A673 (cell line): Measurements from ENCODE around the gene RIF1. TPM values are rescaled to one million over a fixed set of nuclear protein-coding genes. Genes with fewer than 3 reads are reported as not detected.
A peak's percentile ranks its signal among the peaks of the same experiment; 100 is the strongest.

Experiments used
- Bru-seq: library from RNA; stranded (reverse); fragments of 400-500 nt; gene quantifications from one replicate; lab custom pipeline; 2021; lab: Mats Ljungman, UMichigan
- BruChase-seq, 2 experiments: library from RNA; stranded (reverse); fragments of 400-500 nt; gene quantifications; one replicate each; lab custom pipeline; 2021; lab: Mats Ljungman, UMichigan
- BruUV-seq: library from RNA; stranded (reverse); fragments of 400-500 nt; replicated peaks from 2 replicates; lab custom pipeline; 2021; lab: Mats Ljungman, UMichigan
- CTCF ChIA-PET: fragments of 300-600 bp; sonication (Branson Sonifier 250); formaldehyde crosslinking; loops from one replicate; lab custom pipeline; 2022; ENCODE audit warnings: antibody characterized with exemption; lab: Charles Lee
- POLR2A ChIA-PET: fragments of 300-600 bp; sonication (Branson Sonifier 250); formaldehyde crosslinking; loops from one replicate; lab custom pipeline; 2022; ENCODE audit warnings: antibody characterized with exemption; ENCODE audit not compliant: low non-redundant PET; lab: Charles Lee
- DNase-seq: peaks from one replicate; pipeline ENCODE4 v3.0.0-alpha.2; 2015; ENCODE audit warnings: low spot score
- H3K27ac ChIP-seq: fragments of 200-600 bp; sonication (generic); 2 replicates; pipeline ENCODE4 v1.5.1; 2016; ENCODE audit warnings: mixed run types, low read depth, mild to moderate bottlenecking, mixed read lengths, antibody characterized with exemption, low read length; ENCODE audit not compliant: poor library complexity, severe bottlenecking
- H3K27me3 ChIP-seq: fragments of 200-600 bp; sonication (generic); replicated peaks from 2 replicates; pipeline ENCODE4 v1.6.1; 2017; ENCODE audit warnings: mixed run types, low read depth, mild to moderate bottlenecking, mixed read lengths, antibody characterized with exemption, low read length; ENCODE audit not compliant: insufficient read depth, poor library complexity
- H3K36me3 ChIP-seq: fragments of 200-600 bp; sonication (generic); 2 replicates; pipeline ENCODE4 v1.6.1; 2016; ENCODE audit warnings: mixed run types, mild to moderate bottlenecking, mixed read lengths, antibody characterized with exemption, low read length; ENCODE audit not compliant: insufficient read depth, poor library complexity, severe bottlenecking
- H3K4me1 ChIP-seq: fragments of 200-600 bp; sonication (generic); 2 replicates; pipeline ENCODE4 v1.6.1; 2017; ENCODE audit warnings: mixed run types, mild to moderate bottlenecking, mixed read lengths, antibody characterized with exemption, low read length; ENCODE audit not compliant: insufficient read depth, poor library complexity, severe bottlenecking
- H3K4me3 ChIP-seq: fragments of 200-600 bp; sonication (generic); 2 replicates; pipeline ENCODE4 v1.5.1; 2016; ENCODE audit warnings: low read depth, mixed run types, mild to moderate bottlenecking, mixed read lengths, low read length; ENCODE audit not compliant: poor library complexity, severe bottlenecking
- H3K9me3 ChIP-seq: fragments of 200-600 bp; sonication (generic); 2 replicates; pipeline ENCODE4 v1.6.1; 2016; ENCODE audit warnings: mixed run types, low read depth, mild to moderate bottlenecking, mixed read lengths, antibody characterized with exemption, low read length; ENCODE audit not compliant: poor library complexity, severe bottlenecking
- CTCF ChIP-seq: fragments of 300-800, 200-600 bp; sonication (generic); conservative IDR thresholded peaks from 2 replicates; pipeline ENCODE4 v1.5.1; 2017; ENCODE audit warnings: low read depth, mild to moderate bottlenecking, antibody characterized with exemption, low read length, moderate library complexity, mixed read lengths
- EZH2 ChIP-seq: fragments of 200-600 bp; sonication (generic); IDR thresholded peaks from 2 replicates; pipeline ENCODE4 v1.6.1; 2017; ENCODE audit warnings: borderline replicate concordance, low read depth, mild to moderate bottlenecking, mixed read lengths, antibody characterized with exemption, low read length; ENCODE audit not compliant: poor library complexity, severe bottlenecking
- intact Hi-C: fragments of 100-400 bp; cut with micrococcal nuclease; formaldehyde crosslinking; loops from one replicate; pipeline ENCODE4 v1.10.0; 2022; ENCODE audit not compliant: unreplicated experiment
- long read RNA-seq: library from polyadenylated mRNA; stranded (forward); transcript quantifications from one replicate; pipeline ENCODE4 v2.0.0, GENCODE V29; 2022
- total RNA-seq: library from RNA; stranded (reverse); gene quantifications from 2 replicates; pipeline ENCODE4 v1.2.3, GENCODE V29; 2021

Gene RIF1
- 111 and 112 TPM in 2 replicates for total RNA-seq
- percentile 98 among the genes with signal in this experiment for Bru-seq, nascent RNA
- percentile 98 among the genes with signal in this experiment for BruChase-seq, experiment 1, labeled RNA remaining after a 2-hour chase
- BruChase-seq, experiment 2, labeled RNA remaining after a 6-hour chase, result percentile 98 among the genes with signal in this experiment
- long read RNA-seq, full-length matches to known transcripts, result 2 of 22 reads
- long read RNA-seq, partial matches to known transcripts, result 9 of 22 reads
- long read RNA-seq, other reads (novel, unspliced or antisense), result 11 of 22 reads

- BruUV-seq, result no TSS peak
- peak; percentile 98 for DNase-seq
- CTCF ChIA-PET, result interaction anchor here (0.6 kb wide), 7 partner anchors 18 to 1295 kb away, joined by 3 to 17 read pairs (median 5); no protein-coding TSS in a partner anchor
- Histone ChIP-seq H3K9me3 (no peaks in the 10 kb centered on the region), H3K4me3 (peak within 1 kb of the TSS; percentile 90), H3K27ac (peak within 1 kb of the TSS; percentile 95), H3K36me3 (peaks cover 38% of the 10 kb centered on the region), H3K4me1 (peaks cover 7% of the 10 kb centered on the region), H3K27me3 (no peaks in the 10 kb centered on the region)
- intact Hi-C loops, result loop anchor here (5.0 kb wide), 1 partner anchor 52 kb away; no protein-coding TSS in a partner anchor
- POLR2A ChIA-PET, result interaction anchor here (0.6 to 0.8 kb wide), 2 partner anchors 46 to 75 kb away, joined by 3 to 4 read pairs; no protein-coding TSS in a partner anchor
- TF ChIP-seq EZH2 (no peak), CTCF (peak; percentile 77)
Measured at GRCh38 chr2:151409601-151410484, at the start of gene RIF1. TSS of gene RIF1 (plus strand) at chr2:151409902. CDS start at chr2:151410424, 522 bp downstream.

GRCh38 chr2:151361674-151362370, 47.9 kb upstream of the RIF1 start:
- TF ChIP-seq EZH2, result no peak
- TF ChIP-seq CTCF, result no peak
- H3K27ac ChIP-seq, result peak overlapping the region; percentile 55
- no peak for DNase-seq
- H3K4me1 ChIP-seq, result peaks cover 11% of the 10 kb centered on the region
- H3K4me3 ChIP-seq, result peak overlapping the region; percentile 23
- H3K36me3 ChIP-seq, result peaks cover 45% of the 10 kb centered on the region
- intact Hi-C loops, result no loop called here
- BruUV-seq, result no TSS peak
- ChIA-PET CTCF (no interaction called here), POLR2A (no interaction called here)
- H3K27me3 ChIP-seq, result no peaks in the 10 kb centered on the region
- H3K9me3 ChIP-seq, result no peaks in the 10 kb centered on the region

- Histone ChIP-seq H3K4me1 (peaks cover 6% of the 10 kb centered on the region), H3K4me3 (no peak overlapping the region), H3K27ac (peak overlapping the region; percentile 53), H3K27me3 (no peaks in the 10 kb centered on the region), H3K9me3 (no peaks in the 10 kb centered on the region), H3K36me3 (peaks cover 64% of the 10 kb centered on the region)
- intact Hi-C loops, result no loop called here
- no peak for TF ChIP-seq CTCF
- ChIA-PET CTCF (no interaction called here), POLR2A (interaction anchor here (0.6 kb wide), 2 partner anchors 46 to 561 kb away, joined by 3 to 4 read pairs; partner anchors contain the start of gene RIF1)
- DNase-seq, result no peak
- no TSS peak for BruUV-seq
Measured at GRCh38 chr2:151363709-151364108, 46.0 kb upstream of the RIF1 start.
